Limb (tissue), 2 donors: Measurements from ENCODE around the gene SEC24C.
"Not testable (repeated sequence)": the region's sequence is repeated elsewhere in the genome, so short reads cannot be mapped to it uniquely, and the experiment has no call there.

Experiments
- DNase-seq, 2 donors: peaks; one replicate each; pipeline ENCODE4 v3.0.0-alpha.2; 2016; ENCODE audit errors: extremely low spot score in 2 of 2

SEC24C gene

DNA sequence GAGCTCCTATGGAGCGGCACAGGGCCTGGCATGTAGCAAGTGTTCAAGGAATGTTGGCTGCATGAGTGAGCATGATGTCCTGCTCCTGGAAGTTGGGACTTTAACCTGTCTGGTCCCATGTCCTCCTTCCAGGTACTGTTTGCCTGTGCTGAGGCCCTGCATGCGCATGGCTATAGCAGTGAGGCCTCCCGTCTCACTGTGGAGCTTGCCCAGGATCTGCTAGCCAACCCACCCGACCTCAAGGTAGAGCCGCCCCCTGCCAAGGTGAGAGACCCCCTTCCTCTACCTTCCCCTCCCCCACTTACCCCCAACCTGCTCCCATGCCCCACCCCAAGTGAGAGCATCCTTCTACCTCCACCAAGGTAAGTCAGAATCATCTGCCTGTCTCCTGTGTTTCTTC lies 49.3 kb downstream of the SEC24C start:
- DNase-seq = no peak

DNA sequence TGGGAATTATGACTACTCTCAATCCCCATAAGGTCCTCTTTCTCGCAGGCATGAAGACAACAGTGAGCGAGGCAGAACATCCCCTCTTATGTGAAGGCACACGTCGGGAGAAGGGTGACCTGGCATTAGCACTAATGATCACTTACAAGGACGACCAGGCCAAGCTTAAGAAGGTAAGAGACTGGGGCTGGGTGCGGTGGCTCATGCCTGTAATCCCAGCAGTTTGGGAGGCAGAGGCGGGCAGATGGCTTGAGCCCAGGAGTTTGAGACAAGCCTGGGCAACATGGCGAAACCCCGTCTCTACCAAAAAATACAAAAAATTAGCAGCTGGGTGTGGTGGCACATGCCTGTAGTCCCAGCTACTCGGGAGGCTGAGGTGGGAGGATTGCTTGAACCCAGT lies 51.3 kb downstream of the SEC24C start:
- not testable (repeated sequence) for DNase-seq

DNA sequence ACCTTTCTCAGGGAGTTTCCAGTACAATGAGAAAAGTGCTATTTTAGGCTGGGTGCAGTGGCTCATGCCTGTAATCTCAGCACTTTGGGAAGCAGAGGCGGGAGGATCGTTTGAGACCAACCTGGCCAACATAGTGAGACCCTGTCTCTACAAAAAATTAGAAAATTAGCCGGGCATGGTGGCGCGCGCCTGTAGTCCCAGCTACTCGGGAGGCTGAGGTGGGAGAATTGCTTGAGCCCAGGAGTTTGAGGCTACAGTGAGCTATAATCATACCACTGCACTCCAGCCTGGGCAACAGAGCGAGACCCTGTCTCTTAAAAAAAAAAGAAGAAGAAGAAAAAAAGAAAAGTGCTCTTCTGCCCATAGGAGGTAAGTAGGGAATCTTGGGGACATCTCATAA lies 51.9 kb downstream of the SEC24C start:
- not testable (repeated sequence) for DNase-seq

DNA sequence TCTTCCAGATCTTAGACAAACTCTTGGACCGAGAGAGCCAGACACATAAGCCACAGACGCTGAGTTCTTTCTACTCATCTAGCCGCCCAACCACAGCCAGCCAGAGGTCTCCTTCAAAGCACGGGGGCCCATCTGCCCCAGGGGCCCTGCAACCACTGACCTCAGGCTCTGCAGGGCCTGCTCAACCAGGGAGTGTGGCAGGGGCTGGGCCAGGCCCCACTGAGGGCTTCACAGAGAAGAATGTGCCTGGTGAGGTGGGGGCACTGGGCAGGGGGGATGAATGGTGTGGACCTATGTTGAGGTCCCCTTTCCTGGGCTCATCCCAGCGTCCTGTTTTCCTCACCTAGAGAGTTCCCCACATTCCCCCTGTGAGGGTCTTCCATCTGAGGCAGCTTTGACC lies 52.6 kb downstream of the SEC24C start:
- DNase-seq = no peak

DNA sequence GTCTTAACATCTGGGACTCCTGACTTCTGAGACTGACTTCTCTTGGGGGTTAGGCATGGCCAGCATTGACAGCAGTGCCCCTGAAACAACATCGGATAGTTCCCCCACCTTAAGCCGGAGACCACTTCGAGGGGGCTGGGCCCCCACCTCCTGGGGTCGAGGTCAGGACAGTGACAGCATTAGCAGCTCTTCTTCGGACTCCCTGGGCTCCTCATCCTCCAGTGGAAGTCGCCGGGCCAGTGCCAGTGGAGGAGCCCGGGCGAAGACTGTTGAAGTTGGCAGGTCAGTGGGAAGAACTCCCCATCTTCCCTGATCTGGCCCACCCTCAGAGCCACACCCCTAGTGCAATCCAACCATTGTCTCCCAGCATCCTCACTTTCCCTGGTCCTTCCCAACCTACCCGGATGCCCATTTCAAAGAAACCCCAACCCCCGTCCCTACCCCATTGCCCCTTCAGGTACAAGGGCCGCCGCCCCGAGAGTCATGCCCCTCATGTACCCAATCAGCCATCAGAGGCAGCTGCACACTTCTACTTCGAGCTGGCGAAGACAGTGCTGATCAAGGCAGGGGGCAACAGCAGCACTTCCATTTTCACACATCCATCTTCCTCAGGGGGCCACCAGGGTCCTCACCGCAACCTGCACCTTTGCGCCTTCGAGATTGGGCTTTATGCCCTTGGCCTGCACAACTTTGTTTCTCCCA lies 53.3 kb downstream of the SEC24C start:
- DNase-seq = no peak

DNA sequence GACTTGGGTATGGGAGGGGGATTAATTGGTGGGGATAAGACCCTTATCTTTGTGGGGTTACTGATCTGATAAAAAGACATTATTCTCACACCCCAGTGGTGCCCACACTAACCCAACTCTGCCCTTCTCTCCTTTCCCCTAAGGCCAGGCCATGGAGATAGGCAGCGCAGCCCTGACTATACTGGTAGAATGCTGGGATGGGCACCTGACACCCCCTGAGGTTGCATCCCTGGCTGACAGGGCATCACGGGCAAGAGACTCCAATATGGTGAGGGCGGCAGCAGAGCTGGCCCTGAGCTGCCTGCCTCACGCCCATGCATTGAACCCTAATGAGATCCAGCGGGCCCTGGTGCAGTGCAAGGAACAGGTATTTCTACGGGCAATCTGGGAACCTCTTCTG lies 53.9 kb downstream of the SEC24C start:
- no peak for DNase-seq

DNA sequence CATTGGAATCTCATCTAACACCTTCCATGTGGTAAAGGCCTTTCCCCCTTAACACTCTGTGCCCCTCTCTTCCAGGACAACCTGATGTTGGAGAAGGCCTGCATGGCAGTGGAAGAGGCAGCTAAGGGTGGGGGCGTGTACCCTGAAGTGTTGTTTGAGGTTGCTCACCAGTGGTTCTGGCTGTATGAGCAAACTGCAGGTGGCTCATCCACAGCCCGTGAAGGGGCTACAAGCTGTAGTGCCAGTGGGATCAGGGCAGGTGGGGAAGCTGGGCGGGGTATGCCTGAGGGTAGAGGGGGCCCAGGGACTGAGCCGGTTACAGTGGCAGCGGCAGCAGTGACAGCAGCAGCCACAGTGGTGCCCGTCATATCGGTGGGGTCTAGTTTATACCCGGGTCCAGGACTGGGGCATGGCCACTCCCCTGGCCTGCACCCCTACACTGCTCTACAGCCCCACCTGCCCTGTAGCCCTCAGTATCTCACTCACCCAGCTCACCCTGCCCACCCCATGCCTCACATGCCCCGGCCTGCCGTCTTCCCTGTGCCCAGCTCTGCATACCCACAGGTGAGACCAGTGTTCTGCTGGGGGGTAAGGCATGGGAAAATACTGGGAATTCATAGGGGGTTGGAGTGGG lies 54.9 kb downstream of the SEC24C start:
- no peak for DNase-seq

DNA sequence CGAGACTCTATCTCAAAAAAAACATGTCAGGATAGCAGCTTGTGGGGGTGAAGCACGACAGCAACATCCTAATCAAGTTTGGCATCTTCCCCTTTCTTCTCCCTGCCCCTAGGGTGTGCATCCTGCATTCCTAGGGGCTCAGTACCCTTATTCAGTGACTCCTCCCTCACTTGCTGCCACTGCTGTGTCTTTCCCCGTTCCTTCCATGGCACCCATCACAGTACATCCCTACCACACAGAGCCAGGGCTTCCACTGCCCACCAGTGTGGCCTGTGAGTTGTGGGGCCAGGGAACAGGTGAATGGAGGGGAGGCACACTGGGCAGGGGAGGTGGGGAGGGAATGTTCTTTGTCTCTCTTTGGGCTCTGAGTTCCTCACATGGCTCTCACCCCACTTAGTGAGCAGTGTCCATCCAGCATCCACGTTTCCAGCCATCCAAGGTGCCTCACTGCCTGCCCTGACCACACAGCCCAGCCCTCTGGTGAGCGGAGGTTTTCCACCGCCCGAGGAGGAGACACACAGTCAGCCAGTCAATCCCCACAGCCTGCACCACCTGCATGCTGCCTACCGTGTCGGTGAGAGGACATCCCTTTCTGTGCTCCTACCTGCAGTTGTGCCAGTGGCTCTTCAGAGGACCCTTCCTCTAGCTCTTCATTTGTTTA lies 55.9 kb downstream of the SEC24C start:
- DNase-seq = no peak

DNA sequence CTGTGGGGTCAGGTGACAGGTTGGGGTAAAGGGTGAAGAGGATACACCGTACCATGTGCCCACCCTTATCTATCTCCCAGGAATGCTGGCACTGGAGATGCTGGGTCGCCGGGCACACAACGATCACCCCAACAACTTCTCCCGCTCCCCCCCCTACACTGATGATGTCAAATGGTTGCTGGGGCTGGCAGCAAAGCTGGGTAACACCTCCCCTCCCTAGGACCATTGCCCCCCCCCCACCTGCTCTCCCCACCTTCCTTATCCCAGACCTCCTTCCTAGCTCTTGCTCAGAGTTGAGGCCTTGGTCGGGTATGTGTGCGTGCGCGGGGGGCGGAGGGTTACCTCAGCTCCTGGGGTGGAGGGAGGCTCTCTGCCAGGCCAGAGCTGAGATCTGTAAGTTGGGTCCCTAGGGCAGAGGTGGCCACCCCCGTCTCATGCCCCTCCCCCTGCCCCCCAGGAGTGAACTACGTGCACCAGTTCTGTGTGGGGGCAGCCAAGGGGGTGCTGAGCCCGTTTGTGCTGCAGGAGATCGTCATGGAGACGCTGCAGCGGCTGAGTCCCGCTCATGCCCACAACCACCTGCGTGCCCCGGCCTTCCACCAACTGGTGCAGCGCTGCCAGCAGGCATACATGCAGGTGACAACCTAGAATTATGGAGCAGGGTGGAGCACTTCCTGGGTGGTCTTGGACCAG lies 56.5 kb downstream of the SEC24C start:
- no peak for DNase-seq

DNA sequence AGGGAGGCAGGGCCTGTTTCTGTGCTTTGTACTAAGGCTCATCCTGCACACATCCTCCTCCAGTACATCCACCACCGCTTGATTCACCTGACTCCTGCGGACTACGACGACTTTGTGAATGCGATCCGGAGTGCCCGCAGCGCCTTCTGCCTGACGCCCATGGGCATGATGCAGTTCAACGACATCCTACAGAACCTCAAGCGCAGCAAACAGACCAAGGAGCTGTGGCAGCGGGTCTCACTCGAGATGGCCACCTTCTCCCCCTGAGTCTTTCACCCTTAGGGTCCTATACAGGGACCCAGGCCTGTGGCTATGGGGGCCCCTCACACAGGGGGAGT lies 57.0 kb downstream of the SEC24C start:
- DNase-seq = no peak

DNA sequence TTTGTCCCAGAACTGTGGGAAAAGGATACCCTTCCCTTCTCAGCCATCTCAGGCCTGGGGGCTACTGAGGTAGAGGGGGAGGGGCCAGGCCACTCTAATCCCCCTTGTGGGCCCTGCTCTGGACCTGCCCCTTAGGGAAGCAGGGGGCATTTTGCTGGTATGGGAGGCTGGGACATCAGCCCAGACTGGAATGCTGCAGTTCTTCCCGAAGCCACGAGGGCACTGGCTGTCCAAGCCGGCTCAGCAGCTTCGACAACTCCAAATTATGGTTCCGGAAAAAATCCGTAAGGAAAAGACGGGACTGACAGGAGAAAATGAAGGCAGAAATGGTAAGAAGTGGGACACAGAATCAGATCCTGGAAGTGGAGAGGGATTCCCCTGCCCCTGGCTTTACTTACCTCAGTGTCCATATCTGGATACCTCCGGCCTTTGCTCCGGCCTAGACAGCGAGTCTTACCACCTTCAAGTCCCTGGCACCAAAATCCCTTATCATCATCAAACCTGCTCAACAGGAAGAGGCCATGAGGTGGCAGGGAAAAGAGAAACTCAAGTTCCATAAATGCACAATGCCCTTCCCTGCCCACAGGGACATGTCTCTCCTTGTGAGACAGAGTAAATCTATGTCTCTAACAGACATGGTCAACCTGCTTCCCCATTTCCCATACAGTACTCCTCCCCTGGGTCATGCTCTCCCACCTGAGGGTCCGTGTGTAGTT lies 58.3 kb downstream of the SEC24C start:
- no peak for DNase-seq

DNA sequence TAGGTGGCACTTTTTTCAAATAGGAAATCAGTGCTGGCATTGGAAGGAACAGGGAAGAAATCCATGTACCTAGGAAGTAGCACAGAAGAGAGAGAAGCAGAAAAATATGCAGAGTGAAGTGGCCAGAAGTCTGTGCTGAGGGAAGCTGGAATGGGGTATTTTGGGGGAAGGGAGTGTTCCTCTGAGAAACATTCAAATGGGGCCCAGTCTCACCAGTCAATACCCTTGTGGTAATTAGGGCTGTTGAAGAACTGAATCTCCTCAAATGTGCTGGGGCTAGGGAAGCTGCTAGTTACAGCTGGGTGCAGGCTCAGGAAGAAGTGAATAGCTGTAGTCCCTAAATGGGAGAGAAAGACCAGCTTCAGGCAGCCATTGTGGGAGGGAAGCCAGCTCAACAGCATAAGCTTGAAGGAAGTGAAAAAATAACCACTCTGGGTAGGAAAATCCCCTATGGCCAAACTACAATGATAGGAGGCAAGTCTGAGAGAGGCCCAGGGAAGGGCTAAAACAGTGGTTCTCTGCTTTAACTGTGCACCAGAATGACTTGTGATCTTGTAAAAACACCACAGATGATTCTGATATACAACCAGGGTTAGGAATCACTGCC lies 59.6 kb downstream of the SEC24C start:
- DNase-seq = no peak

DNA sequence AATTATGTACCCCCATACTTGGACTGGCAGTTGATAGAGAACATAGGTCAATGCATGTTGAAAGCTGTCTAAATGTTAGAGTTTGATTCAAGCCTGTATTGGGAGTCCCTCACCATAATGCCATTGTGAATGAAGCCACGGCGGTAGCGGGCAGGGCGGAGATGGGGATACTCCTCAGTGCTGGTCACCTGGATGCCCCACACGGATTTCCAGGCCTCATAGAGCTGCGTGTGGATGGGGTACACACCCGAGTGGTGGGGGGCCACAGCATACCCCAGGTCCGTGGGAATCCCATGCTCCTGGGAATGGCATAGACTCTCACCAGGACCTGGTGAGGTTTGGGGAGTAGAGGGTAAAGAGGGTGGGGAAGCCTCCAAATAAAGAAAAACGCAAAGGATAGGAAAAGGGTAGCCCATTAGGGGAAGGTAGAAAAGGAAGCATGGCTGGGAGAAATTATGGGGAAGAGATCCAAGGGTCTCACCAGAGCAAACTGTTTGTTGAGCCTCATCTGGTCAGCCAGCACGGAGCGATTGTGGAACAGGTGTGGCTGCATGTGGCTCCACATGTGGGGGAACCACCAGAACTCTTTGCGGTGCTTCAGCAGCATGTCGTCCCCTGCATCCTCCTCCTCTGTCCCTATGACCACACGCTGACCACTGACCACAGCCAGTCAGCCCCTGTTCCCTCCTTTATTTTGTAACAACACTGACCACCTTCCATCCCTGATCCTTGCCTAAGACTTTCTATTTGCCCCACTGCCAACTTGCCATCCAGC lies 62.2 kb downstream of the SEC24C start:
- DNase-seq = no peak

DNA sequence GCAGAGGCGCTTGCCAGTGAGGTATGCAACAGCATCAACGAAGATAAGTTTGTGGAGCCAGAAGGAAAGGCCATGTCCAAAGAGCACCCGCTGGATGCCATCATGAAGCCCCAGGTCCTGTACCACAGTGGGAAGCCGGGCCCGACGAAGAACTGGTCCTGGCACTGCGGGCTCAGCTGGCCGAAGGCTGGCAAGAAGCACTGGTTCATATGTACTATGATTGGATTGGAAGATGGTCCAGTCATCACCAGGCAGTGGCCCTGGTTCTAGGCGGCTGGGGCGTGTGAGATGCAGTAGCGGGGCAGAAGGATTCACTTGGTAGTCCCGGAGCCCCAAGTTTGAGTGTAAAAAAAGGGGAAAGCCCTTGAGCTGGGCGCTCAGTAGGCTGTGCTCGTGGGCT lies 63.3 kb downstream of the SEC24C start:
- no peak for DNase-seq

DNA sequence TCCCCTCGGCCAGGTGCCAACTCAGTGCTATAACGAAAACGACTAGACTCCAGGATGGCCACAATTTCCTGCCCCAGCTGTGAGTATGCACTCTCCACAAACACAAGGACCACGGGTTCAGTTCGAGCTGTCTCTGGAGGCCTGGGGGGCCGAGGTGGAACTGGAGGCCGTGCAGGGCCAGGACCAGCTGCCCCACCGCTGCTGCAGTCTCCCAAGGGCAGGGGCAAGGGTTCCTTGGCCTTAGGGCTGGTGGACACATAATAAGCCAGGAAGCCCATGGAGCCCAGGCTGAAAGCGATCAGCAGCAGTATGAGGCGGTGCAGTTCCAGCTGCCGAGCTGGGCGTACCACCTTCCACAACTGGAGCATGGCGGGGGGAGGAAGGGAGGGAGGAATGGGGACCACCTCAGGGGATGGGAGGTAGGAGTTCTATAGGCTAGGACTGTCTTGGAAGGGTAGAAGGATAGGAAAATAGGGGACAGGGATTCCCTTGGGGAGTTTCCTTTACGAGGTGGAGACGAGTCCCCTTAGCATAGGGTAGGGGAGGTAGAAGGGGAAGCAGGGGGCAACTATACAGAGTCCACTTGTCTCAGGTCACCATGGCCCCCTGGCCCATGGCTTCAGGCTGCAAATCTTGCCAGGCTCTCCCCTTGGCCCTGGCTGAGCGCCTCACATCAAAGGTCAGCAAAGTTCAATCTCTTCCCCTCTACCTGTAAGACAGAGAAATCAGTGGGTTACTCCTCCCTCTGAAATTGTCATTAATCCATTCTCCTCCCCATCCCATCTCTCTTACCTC lies 64.0 kb downstream of the SEC24C start:
- no peak for DNase-seq

DNA sequence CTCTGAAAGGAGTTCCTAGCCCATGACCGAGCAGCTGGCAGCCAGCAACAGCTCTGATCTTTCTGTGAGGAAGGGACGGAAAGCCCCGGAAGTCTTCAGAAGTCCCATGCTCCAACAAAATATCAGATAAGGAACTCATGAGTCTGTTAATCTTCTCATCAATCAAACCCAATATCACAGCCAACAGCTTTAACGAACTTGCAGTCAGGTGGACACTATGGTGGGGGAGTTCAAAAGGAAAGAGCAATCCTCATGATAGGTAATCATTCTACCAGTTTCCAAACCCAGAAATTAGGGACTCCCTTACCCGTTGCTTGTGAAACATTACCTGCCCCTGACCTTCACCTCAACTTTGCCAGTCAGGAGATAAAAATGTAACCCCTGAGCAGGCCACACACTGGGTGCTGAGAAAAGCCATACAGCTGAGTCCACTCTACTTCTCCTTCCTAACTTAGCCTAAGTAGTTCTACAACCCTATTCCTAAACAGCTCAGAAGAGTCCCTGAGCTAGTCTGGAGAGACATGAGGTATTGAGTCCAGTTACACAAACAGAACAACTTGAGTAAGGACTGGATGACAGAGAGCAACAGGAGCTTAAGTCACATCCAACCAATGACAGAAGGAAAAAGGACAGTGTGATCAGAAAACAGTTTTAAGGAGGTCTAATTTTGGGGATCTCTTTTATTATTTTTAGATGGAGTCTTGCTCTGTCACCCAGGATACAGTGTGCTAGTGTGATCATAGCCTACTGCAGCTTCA lies 65.1 kb downstream of the SEC24C start:
- no peak for DNase-seq

DNA sequence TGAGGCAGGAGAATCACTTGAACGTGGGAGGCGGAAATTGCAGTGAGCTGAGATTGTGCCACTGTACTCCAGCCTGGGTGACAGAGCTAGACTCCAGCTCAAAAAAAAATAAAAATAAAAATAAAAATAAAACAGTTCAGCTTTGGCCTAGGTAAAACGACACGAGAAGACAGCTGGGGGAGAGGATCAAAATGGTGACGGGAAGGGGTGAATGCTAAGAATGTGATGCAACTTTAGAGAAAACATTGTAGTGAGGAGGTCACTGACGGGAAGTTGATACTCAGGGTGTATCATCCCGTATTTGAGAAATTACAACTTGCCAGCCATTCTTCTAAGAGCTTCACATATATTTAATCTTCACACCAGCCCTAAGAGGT lies 66.2 kb downstream of the SEC24C start:
- DNase-seq = no peak

DNA sequence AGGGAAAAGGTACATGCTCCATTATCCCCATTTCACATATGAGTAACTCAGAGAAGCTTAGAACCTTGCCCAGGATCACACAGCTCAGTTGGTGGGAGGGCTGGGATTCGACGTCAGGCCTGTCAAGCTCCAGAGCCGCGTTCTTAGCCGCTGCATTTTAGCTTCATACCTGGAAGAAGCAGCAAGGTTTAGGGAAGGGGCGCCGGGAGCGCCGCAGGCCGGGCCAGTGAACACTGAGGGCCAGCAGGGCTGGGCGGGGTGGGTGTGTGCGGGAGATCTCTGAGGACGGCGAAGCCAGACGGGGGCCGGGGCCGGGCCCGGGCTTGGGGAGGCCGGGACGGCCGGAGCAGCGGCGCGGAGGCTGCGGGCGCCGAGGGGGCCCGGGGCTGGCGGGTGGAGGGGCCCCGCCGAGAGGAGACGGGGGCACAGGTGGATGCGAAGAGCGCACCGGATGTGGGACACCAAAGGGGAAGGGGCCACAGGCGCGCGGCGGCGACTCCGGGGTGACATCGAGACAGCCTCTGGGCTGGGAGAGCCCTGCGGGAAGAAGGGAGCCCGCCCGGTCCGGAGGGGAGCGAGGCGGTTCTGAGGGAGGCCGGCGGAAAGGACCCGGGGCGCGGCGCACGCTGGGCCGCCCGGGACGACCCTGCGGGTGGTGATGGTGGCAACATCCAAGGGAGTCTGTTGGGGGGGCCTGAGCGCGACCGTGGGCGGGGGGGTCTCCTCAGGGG lies 66.7 kb downstream of the SEC24C start:
- DNase-seq = peak in 1 of 2 donors; percentile 56
